HEK293 (cell line): Measurements from ENCODE around the gene KLHL21.
A peak's percentile ranks its signal among the peaks of the same experiment; 100 is the strongest.

ENCODE experiments used
- GLI2 ChIP-seq: fragments of 450-650 bp; formaldehyde crosslinking; IDR thresholded peaks from 2 replicates; pipeline ENCODE4; 2017; ENCODE audit warnings: missing biosample characterization, missing genetic modification characterization, low read depth, borderline replicate concordance
- KLF9 ChIP-seq: fragments of 450-650 bp; formaldehyde crosslinking; IDR thresholded peaks from 2 replicates; pipeline ENCODE4 v1.5.1; 2016; ENCODE audit warnings: missing biosample characterization, missing genetic modification characterization, low read depth
- OSR2 ChIP-seq: fragments of 450-650 bp; formaldehyde crosslinking; IDR thresholded peaks from 2 replicates; pipeline ENCODE4 v1.5.1; 2016; ENCODE audit warnings: missing biosample characterization, missing genetic modification characterization
- SP2 ChIP-seq: fragments of 450-650 bp; formaldehyde crosslinking; IDR thresholded peaks from 2 replicates; pipeline ENCODE4 v1.5.1; 2016; ENCODE audit warnings: missing biosample characterization, missing genetic modification characterization
- YY2 ChIP-seq: fragments of 450-650 bp; formaldehyde crosslinking; IDR thresholded peaks from 2 replicates; pipeline ENCODE4 v1.5.1; 2016; ENCODE audit warnings: missing biosample characterization, missing genetic modification characterization
- ZBTB20 ChIP-seq: fragments of 450-650 bp; formaldehyde crosslinking; IDR thresholded peaks from 2 replicates; pipeline ENCODE4 v1.5.1; 2016; ENCODE audit warnings: missing biosample characterization, missing genetic modification characterization
- ZBTB7A ChIP-seq: fragments of 450-650 bp; formaldehyde crosslinking; IDR thresholded peaks from 2 replicates; pipeline ENCODE4 v1.5.1; 2016; ENCODE audit warnings: low read depth, missing biosample characterization, missing genetic modification characterization
- ZBTB8A ChIP-seq: fragments of 450-650 bp; formaldehyde crosslinking; IDR thresholded peaks from 2 replicates; pipeline ENCODE4 v1.5.1; 2016; ENCODE audit warnings: missing biosample characterization, missing genetic modification characterization
- ZFP69B ChIP-seq: fragments of 450-650 bp; formaldehyde crosslinking; IDR thresholded peaks from 2 replicates; pipeline ENCODE4 v1.5.1; 2016; ENCODE audit warnings: missing biosample characterization, missing genetic modification characterization
- ZNF114 ChIP-seq: fragments of 450-650 bp; formaldehyde crosslinking; IDR thresholded peaks from 2 replicates; pipeline ENCODE4 v1.5.0; 2017; ENCODE audit warnings: missing biosample characterization, missing genetic modification characterization
- ZNF140 ChIP-seq: fragments of 450-650 bp; formaldehyde crosslinking; IDR thresholded peaks from 2 replicates; pipeline ENCODE4 v1.5.1; 2016; ENCODE audit warnings: missing biosample characterization, missing genetic modification characterization
- ZNF202 ChIP-seq: fragments of 450-650 bp; formaldehyde crosslinking; IDR thresholded peaks from 2 replicates; pipeline ENCODE4 v1.5.1; 2016; ENCODE audit warnings: missing biosample characterization, missing genetic modification characterization, borderline replicate concordance
- ZNF292 ChIP-seq: fragments of 450-650 bp; formaldehyde crosslinking; IDR thresholded peaks from 2 replicates; pipeline ENCODE4 v1.5.1; 2016; ENCODE audit warnings: low read depth, missing biosample characterization, missing genetic modification characterization, borderline replicate concordance
- ZNF354C ChIP-seq: fragments of 450-650 bp; formaldehyde crosslinking; IDR thresholded peaks from 2 replicates; pipeline ENCODE4 v1.5.1; 2016; ENCODE audit warnings: missing biosample characterization, missing genetic modification characterization, low read depth, borderline replicate concordance
- ZNF404 ChIP-seq: fragments of 450-650 bp; formaldehyde crosslinking; IDR thresholded peaks from 2 replicates; pipeline ENCODE4 v1.5.1; 2017; ENCODE audit warnings: missing biosample characterization, missing genetic modification characterization
- ZNF426 ChIP-seq: fragments of 450-650 bp; formaldehyde crosslinking; IDR thresholded peaks from 2 replicates; pipeline ENCODE4 v1.5.1; 2017; ENCODE audit warnings: missing biosample characterization, missing genetic modification characterization, mild to moderate bottlenecking, inconsistent platforms, moderate library complexity
- ZNF529 ChIP-seq: fragments of 450-650 bp; formaldehyde crosslinking; IDR thresholded peaks from 2 replicates; pipeline ENCODE4 v1.5.1; 2017; ENCODE audit warnings: missing genetic modification characterization, missing biosample characterization; ENCODE audit not compliant: insufficient replicate concordance
- ZNF544 ChIP-seq: fragments of 450-650 bp; formaldehyde crosslinking; IDR thresholded peaks from 2 replicates; pipeline ENCODE4 v1.5.0; 2017; ENCODE audit warnings: missing biosample characterization, missing genetic modification characterization
- ZNF600 ChIP-seq: fragments of 450-650 bp; formaldehyde crosslinking; IDR thresholded peaks from 2 replicates; pipeline ENCODE4 v1.5.1; 2016; ENCODE audit warnings: missing biosample characterization, missing genetic modification characterization
- ZNF623 ChIP-seq: fragments of 450-650 bp; formaldehyde crosslinking; IDR thresholded peaks from 2 replicates; pipeline ENCODE4 v1.5.1; 2016; ENCODE audit warnings: missing biosample characterization, missing genetic modification characterization
- ZNF629 ChIP-seq: fragments of 450-650 bp; formaldehyde crosslinking; IDR thresholded peaks from 2 replicates; pipeline ENCODE4 v1.5.1; 2017; ENCODE audit warnings: missing biosample characterization, missing genetic modification characterization
- ZNF768 ChIP-seq: fragments of 450-650 bp; formaldehyde crosslinking; IDR thresholded peaks from 2 replicates; pipeline ENCODE4 v1.5.1; 2018; ENCODE audit warnings: missing biosample characterization, mild to moderate bottlenecking, missing genetic modification characterization
- ZNF776 ChIP-seq: fragments of 450-650 bp; formaldehyde crosslinking; IDR thresholded peaks from 2 replicates; pipeline ENCODE4 v1.5.0; 2017; ENCODE audit warnings: missing biosample characterization, missing genetic modification characterization, borderline replicate concordance
- ZNF792 ChIP-seq: fragments of 450-650 bp; formaldehyde crosslinking; IDR thresholded peaks from 2 replicates; pipeline ENCODE4 v1.5.1; 2016; ENCODE audit warnings: missing biosample characterization, missing genetic modification characterization
- ZNF843 ChIP-seq: fragments of 450-650 bp; formaldehyde crosslinking; IDR thresholded peaks from 2 replicates; pipeline ENCODE4 v1.5.1; 2016; ENCODE audit warnings: missing biosample characterization, missing genetic modification characterization
- ZSCAN16 ChIP-seq: fragments of 450-650 bp; formaldehyde crosslinking; IDR thresholded peaks from 2 replicates; pipeline ENCODE4 v1.5.1; 2016; ENCODE audit warnings: missing biosample characterization, missing genetic modification characterization
- TF ChIP-seq, protein P1 (sequence below): fragments of 450-650 bp; formaldehyde crosslinking; IDR thresholded peaks from 2 replicates; pipeline ENCODE4 v1.5.1; 2016; ENCODE audit warnings: missing biosample characterization, missing genetic modification characterization, borderline replicate concordance
- TF ChIP-seq, protein P2 (sequence below): fragments of 450-650 bp; formaldehyde crosslinking; IDR thresholded peaks from 2 replicates; pipeline ENCODE4 v1.5.1; 2016; ENCODE audit warnings: missing biosample characterization, missing genetic modification characterization
- TF ChIP-seq, protein P3 (sequence below): fragments of 450-650 bp; formaldehyde crosslinking; IDR thresholded peaks from 2 replicates; pipeline ENCODE4 v1.5.1; 2016; ENCODE audit warnings: missing biosample characterization, missing genetic modification characterization
- TF ChIP-seq, protein P4 (sequence below): fragments of 450-650 bp; formaldehyde crosslinking; IDR thresholded peaks from 2 replicates; pipeline ENCODE4 v1.5.1; 2016; ENCODE audit warnings: missing biosample characterization, missing genetic modification characterization
- TF ChIP-seq, protein P5 (sequence below): fragments of 450-650 bp; formaldehyde crosslinking; IDR thresholded peaks from 2 replicates; pipeline ENCODE4 v1.5.1; 2016; ENCODE audit warnings: missing biosample characterization, missing genetic modification characterization
- TF ChIP-seq, protein P6 (sequence below): fragments of 450-650 bp; formaldehyde crosslinking; IDR thresholded peaks from 2 replicates; pipeline ENCODE4 v1.5.1; 2016; ENCODE audit warnings: missing biosample characterization, missing genetic modification characterization

KLHL21 gene

DNA sequence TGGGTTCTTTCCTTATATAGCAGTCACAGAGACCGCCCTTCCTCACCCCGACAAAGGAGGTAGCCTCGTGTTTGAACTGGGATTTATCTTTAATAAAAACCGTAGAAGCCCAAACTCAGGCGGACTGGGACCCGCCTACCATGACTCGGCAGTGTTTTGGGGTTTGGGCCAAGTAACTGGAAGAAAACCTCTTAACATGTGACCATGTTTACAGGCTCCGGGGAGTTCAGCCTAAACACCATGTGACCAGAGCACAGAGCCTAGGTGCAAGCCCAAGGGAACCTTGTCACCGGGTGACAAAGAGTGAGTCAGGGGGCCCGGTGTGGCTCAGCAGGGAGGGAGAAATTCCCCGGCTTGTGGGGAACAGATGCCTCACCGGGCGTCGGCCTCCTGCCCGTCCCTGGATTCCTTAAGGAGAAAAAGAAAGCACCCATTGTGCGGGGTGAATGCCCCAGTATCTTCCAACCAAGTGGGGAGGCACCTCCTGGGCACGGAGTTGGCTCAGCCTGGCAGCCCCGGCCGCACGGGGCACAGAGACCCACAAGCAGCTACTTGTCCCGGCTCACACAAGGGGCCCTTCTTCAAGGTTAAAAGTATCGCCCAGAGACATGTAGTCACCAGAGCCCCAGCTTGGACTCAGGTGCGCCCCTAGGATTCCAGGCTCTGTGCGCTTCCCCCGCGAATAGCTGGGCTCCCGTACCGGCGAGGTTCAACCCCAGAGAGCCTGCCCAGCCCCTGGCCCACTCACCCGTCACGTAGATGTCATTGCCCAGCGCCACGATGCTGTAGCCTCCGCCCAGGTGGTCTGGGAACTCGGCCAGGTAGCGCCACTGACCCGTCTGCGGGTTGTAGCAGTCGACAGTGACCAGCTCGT lies 1.4 kb downstream of the KLHL21 start (continued):
- TF ChIP-seq ZFP69B = no peak
- peak; percentile 83 for TF ChIP-seq ZBTB20 (tag by site-specific recombination)
- no peak for TF ChIP-seq ZBTB7A (tag by site-specific recombination)
- TF ChIP-seq KLF9 (tag by site-specific recombination) = peak; percentile 7; the same call in 1 of the 2 replicates
- TF ChIP-seq ZNF623 (tag by site-specific recombination) = no peak
- TF ChIP-seq, protein P1, sequence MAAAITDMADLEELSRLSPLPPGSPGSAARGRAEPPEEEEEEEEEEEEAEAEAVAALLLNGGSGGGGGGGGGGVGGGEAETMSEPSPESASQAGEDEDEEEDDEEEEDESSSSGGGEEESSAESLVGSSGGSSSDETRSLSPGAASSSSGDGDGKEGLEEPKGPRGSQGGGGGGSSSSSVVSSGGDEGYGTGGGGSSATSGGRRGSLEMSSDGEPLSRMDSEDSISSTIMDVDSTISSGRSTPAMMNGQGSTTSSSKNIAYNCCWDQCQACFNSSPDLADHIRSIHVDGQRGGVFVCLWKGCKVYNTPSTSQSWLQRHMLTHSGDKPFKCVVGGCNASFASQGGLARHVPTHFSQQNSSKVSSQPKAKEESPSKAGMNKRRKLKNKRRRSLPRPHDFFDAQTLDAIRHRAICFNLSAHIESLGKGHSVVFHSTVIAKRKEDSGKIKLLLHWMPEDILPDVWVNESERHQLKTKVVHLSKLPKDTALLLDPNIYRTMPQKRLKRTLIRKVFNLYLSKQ (tag by site-specific recombination) = no peak
- no peak for TF ChIP-seq ZNF843 (tag by site-specific recombination)
- 0 out of 2 replicates have a peak, but pooled peaks have one; percentile 35 for TF ChIP-seq ZNF629
- TF ChIP-seq ZNF529 (tag by site-specific recombination) = no peak
- TF ChIP-seq ZNF354C (tag by site-specific recombination) = no peak
- TF ChIP-seq ZNF792 (tag by site-specific recombination) = no peak
- no peak for TF ChIP-seq ZNF404 (tag by site-specific recombination)
- TF ChIP-seq ZNF292 (tag by site-specific recombination) = no peak
- TF ChIP-seq SP2 = peak; percentile 63
- no peak for TF ChIP-seq ZSCAN16 (tag by site-specific recombination)
- no peak for TF ChIP-seq ZNF768 (tag by site-specific recombination)
- TF ChIP-seq ZNF544 (tag by site-specific recombination) = no peak
- TF ChIP-seq, protein P2, sequence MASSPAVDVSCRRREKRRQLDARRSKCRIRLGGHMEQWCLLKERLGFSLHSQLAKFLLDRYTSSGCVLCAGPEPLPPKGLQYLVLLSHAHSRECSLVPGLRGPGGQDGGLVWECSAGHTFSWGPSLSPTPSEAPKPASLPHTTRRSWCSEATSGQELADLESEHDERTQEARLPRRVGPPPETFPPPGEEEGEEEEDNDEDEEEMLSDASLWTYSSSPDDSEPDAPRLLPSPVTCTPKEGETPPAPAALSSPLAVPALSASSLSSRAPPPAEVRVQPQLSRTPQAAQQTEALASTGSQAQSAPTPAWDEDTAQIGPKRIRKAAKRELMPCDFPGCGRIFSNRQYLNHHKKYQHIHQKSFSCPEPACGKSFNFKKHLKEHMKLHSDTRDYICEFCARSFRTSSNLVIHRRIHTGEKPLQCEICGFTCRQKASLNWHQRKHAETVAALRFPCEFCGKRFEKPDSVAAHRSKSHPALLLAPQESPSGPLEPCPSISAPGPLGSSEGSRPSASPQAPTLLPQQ = peak; percentile 46
- TF ChIP-seq, protein P3, sequence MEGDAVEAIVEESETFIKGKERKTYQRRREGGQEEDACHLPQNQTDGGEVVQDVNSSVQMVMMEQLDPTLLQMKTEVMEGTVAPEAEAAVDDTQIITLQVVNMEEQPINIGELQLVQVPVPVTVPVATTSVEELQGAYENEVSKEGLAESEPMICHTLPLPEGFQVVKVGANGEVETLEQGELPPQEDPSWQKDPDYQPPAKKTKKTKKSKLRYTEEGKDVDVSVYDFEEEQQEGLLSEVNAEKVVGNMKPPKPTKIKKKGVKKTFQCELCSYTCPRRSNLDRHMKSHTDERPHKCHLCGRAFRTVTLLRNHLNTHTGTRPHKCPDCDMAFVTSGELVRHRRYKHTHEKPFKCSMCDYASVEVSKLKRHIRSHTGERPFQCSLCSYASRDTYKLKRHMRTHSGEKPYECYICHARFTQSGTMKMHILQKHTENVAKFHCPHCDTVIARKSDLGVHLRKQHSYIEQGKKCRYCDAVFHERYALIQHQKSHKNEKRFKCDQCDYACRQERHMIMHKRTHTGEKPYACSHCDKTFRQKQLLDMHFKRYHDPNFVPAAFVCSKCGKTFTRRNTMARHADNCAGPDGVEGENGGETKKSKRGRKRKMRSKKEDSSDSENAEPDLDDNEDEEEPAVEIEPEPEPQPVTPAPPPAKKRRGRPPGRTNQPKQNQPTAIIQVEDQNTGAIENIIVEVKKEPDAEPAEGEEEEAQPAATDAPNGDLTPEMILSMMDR (tag by site-specific recombination) = peak; percentile 78
- TF ChIP-seq, protein P4, sequence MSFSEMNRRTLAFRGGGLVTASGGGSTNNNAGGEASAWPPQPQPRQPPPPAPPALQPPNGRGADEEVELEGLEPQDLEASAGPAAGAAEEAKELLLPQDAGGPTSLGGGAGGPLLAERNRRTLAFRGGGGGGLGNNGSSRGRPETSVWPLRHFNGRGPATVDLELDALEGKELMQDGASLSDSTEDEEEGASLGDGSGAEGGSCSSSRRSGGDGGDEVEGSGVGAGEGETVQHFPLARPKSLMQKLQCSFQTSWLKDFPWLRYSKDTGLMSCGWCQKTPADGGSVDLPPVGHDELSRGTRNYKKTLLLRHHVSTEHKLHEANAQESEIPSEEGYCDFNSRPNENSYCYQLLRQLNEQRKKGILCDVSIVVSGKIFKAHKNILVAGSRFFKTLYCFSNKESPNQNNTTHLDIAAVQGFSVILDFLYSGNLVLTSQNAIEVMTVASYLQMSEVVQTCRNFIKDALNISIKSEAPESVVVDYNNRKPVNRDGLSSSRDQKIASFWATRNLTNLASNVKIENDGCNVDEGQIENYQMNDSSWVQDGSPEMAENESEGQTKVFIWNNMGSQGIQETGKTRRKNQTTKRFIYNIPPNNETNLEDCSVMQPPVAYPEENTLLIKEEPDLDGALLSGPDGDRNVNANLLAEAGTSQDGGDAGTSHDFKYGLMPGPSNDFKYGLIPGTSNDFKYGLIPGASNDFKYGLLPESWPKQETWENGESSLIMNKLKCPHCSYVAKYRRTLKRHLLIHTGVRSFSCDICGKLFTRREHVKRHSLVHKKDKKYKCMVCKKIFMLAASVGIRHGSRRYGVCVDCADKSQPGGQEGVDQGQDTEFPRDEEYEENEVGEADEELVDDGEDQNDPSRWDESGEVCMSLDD (tag by site-specific recombination) = no peak
- no peak for TF ChIP-seq ZNF426 (tag by site-specific recombination)
- no peak for TF ChIP-seq GLI2 (tag by site-specific recombination)
- no peak for TF ChIP-seq ZNF114 (tag by site-specific recombination)
- TF ChIP-seq, protein P5, sequence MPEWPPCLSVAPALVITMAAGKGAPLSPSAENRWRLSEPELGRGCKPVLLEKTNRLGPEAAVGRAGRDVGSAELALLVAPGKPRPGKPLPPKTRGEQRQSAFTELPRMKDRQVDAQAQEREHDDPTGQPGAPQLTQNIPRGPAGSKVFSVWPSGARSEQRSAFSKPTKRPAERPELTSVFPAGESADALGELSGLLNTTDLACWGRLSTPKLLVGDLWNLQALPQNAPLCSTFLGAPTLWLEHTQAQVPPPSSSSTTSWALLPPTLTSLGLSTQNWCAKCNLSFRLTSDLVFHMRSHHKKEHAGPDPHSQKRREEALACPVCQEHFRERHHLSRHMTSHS = no peak
- peak; percentile 93 for TF ChIP-seq ZBTB8A (tag by site-specific recombination)
- TF ChIP-seq, protein P6, sequence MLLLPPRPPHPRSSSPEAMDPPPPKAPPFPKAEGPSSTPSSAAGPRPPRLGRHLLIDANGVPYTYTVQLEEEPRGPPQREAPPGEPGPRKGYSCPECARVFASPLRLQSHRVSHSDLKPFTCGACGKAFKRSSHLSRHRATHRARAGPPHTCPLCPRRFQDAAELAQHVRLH (tag by site-specific recombination) = no peak
- no peak for TF ChIP-seq ZNF140 (tag by site-specific recombination)
- TF ChIP-seq ZNF776 = no peak
- no peak for TF ChIP-seq ZNF600 (tag by site-specific recombination)
- no peak for TF ChIP-seq ZNF202 (tag by site-specific recombination)
- TF ChIP-seq OSR2 (tag by site-specific recombination) = no peak
- TF ChIP-seq YY2 (tag by site-specific recombination) = no peak
